SK-N-SH treated with all-trans-retinoic acid at 6 μM for 48 hours (cell line): ENCODE measurements around the gene MILR1.

ENCODE experiments used
- BACH2 ChIP-seq: fragments of 250-450 bp; sonication (Bioruptor Pico); IDR thresholded peaks from 2 replicates; pipeline ENCODE4 v1.9.0; 2021; ENCODE audit warnings: mild to moderate bottlenecking, borderline replicate concordance
- SNAI2 ChIP-seq: fragments of 250-450 bp; sonication (Bioruptor Pico); IDR thresholded peaks from 2 replicates; pipeline ENCODE4 v1.5.0; 2020; ENCODE audit warnings: mild to moderate bottlenecking, moderate library complexity
- ZFP3 ChIP-seq: fragments of 250-450 bp; sonication (Bioruptor Pico); IDR thresholded peaks from 2 replicates; pipeline ENCODE4 v1.5.0; 2020; ENCODE audit warnings: mild to moderate bottlenecking, moderate library complexity
- ZNF8 ChIP-seq: fragments of 450-650 bp; formaldehyde crosslinking; IDR thresholded peaks from 2 replicates; pipeline ENCODE4 v1.5.0; 2020; ENCODE audit warnings: mild to moderate bottlenecking, moderate library complexity
- TF ChIP-seq, protein P1 (sequence below): fragments of 250-450 bp; sonication (Bioruptor Pico); IDR thresholded peaks from 2 replicates; pipeline ENCODE4 v1.8.0; 2021; ENCODE audit warnings: low read depth, mild to moderate bottlenecking, moderate library complexity, borderline replicate concordance
- TF ChIP-seq, protein P2 (sequence below): fragments of 250-450 bp; sonication (Bioruptor Pico); IDR thresholded peaks from 2 replicates; pipeline ENCODE4 v1.5.1; 2020; ENCODE audit warnings: low read depth, mild to moderate bottlenecking, moderate library complexity

DNA sequence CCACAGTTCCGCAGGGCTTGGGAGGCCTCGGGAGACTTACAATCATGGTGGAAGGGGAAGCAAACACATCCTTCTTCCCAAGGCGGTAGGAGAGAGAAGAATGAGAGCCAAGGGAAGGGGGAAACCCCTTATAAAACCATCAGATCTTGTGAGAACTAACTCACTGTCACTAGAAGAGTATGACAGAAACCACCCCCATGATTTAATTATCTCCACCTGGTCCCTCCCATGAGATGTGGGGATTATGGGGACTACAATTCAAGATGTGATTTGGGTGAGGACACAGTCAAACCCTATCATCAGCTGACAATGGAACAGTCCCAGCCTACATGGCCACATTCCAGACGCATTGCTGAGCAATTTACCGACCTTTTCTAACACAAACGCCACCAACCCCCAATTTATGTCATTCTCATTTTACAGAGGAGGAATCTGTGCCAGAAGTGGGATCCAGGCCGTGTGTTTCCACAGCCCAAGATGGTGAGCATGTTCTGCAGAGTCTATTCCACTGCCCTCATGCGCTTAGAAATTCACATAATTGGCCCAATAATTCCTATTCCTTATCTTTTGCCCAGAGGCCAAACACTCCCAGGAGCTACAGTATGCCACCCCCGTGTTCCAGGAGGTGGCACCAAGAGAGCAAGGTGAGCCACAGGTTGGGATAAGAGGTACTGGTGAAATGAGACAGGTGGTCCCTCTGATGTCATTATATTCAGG, 17.3 kb downstream of the MILR1 start:
- TF ChIP-seq ZFP3 (no peak), BACH2 (no peak), ZNF8 (CRISPR knock-in tag) (no peak), SNAI2 (no peak)
- TF ChIP-seq, protein P1, sequence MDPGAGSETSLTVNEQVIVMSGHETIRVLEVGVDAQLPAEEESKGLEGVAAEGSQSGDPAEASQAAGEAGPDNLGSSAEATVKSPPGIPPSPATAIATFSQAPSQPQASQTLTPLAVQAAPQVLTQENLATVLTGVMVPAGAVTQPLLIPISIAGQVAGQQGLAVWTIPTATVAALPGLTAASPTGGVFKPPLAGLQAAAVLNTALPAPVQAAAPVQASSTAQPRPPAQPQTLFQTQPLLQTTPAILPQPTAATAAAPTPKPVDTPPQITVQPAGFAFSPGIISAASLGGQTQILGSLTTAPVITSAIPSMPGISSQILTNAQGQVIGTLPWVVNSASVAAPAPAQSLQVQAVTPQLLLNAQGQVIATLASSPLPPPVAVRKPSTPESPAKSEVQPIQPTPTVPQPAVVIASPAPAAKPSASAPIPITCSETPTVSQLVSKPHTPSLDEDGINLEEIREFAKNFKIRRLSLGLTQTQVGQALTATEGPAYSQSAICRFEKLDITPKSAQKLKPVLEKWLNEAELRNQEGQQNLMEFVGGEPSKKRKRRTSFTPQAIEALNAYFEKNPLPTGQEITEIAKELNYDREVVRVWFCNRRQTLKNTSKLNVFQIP (CRISPR knock-in tag): no peak
- TF ChIP-seq, protein P2, sequence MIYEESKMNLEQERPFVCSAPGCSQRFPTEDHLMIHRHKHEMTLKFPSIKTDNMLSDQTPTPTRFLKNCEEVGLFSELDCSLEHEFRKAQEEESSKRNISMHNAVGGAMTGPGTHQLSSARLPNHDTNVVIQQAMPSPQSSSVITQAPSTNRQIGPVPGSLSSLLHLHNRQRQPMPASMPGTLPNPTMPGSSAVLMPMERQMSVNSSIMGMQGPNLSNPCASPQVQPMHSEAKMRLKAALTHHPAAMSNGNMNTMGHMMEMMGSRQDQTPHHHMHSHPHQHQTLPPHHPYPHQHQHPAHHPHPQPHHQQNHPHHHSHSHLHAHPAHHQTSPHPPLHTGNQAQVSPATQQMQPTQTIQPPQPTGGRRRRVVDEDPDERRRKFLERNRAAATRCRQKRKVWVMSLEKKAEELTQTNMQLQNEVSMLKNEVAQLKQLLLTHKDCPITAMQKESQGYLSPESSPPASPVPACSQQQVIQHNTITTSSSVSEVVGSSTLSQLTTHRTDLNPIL (CRISPR knock-in tag): no peak
